HepG2 (cell line): Measurements from ENCODE around the gene PSME3IP1. TPM values are rescaled to one million over a fixed set of nuclear protein-coding genes. Genes with fewer than 3 reads are reported as not detected.

Experiments
- ATAD3A ChIP-seq: sonication (generic); formaldehyde crosslinking; IDR thresholded peaks from 2 replicates; pipeline ENCODE4 v1.4.0; 2020; ENCODE audit warnings: missing genetic modification reagents
- CBX1 ChIP-seq: IDR thresholded peaks from one replicate; pipeline ENCODE4 v1.6.1; 2016; ENCODE audit warnings: antibody characterized with exemption, low read depth
- DNMT1 ChIP-seq: sonication (generic); formaldehyde crosslinking; IDR thresholded peaks from 2 replicates; pipeline ENCODE4 v1.5.1; 2020; ENCODE audit warnings: mild to moderate bottlenecking, missing genetic modification reagents
- ELF1 ChIP-seq: sonication (generic); formaldehyde crosslinking; IDR thresholded peaks from 2 replicates; pipeline ENCODE4 v1.4.0; 2020; ENCODE audit warnings: missing genetic modification reagents
- FOXP1 ChIP-seq, 2 experiments: fragments of 450-650 bp in 1 of 2; IDR thresholded peaks; 2 replicates each; pipeline ENCODE4 v1.6.1; 2017 to 2018; ENCODE audit warnings: antibody characterized with exemption in 1 of 2
- HNF4G ChIP-seq, 2 experiments: sonication (generic) in 1 of 2; formaldehyde crosslinking in 1 of 2; IDR thresholded peaks; 2 replicates each; pipeline versions ENCODE4 v1.4.0 to v1.6.1; 2011 to 2020; ENCODE audit warnings: borderline replicate concordance in 2 of 2, low read depth in 2 of 2, mild to moderate bottlenecking in 2 of 2, low read length in 1 of 2, missing genetic modification reagents in 1 of 2, moderate library complexity in 1 of 2
- IKZF5 ChIP-seq: IDR thresholded peaks from 2 replicates; pipeline ENCODE4 v1.6.1; 2018; ENCODE audit warnings: missing genetic modification reagents, mild to moderate bottlenecking, missing compliant biosample characterization
- JARID2 ChIP-seq: sonication (generic); formaldehyde crosslinking; IDR thresholded peaks from 2 replicates; pipeline ENCODE4 v1.8.1; 2023; ENCODE audit warnings: missing genetic modification reagents, inconsistent platforms; ENCODE audit not compliant: insufficient replicate concordance
- KDM5B ChIP-seq: sonication (generic); formaldehyde crosslinking; IDR thresholded peaks from 2 replicates; pipeline ENCODE4 v1.4.0; 2020; ENCODE audit warnings: missing genetic modification reagents, mild to moderate bottlenecking, borderline replicate concordance
- PCBP2 ChIP-seq: fragments of 200-400 bp; formaldehyde crosslinking; optimal IDR thresholded peaks from 2 replicates; pipeline ENCODE3; 2018; ENCODE audit warnings: low read length, low read depth; ENCODE audit not compliant: poor library complexity, severe bottlenecking
- SNAI1 ChIP-seq: sonication (generic); formaldehyde crosslinking; IDR thresholded peaks from 2 replicates; pipeline ENCODE4 v1.5.0; 2020; ENCODE audit warnings: mild to moderate bottlenecking, missing genetic modification reagents, borderline replicate concordance
- WIZ ChIP-seq: sonication (generic); formaldehyde crosslinking; IDR thresholded peaks from 2 replicates; pipeline ENCODE4 v1.5.1; 2020; ENCODE audit warnings: mild to moderate bottlenecking, missing genetic modification reagents
- ZBTB39 ChIP-seq: sonication (generic); formaldehyde crosslinking; IDR thresholded peaks from 2 replicates; pipeline ENCODE4 v1.5.0; 2020; ENCODE audit warnings: missing genetic modification reagents
- ZBTB49 ChIP-seq: sonication (generic); formaldehyde crosslinking; IDR thresholded peaks from 2 replicates; pipeline ENCODE4 v1.4.0; 2020; ENCODE audit warnings: missing genetic modification reagents, borderline replicate concordance
- ZNF264 ChIP-seq: sonication (generic); formaldehyde crosslinking; IDR thresholded peaks from 2 replicates; pipeline ENCODE4 v1.4.0; 2020; ENCODE audit warnings: missing genetic modification reagents
- ZNF501 ChIP-seq: sonication (generic); formaldehyde crosslinking; IDR thresholded peaks from 2 replicates; pipeline ENCODE4 v1.5.1; 2020; ENCODE audit warnings: mild to moderate bottlenecking, moderate library complexity, missing genetic modification reagents
- ZNF550 ChIP-seq: sonication (generic); formaldehyde crosslinking; IDR thresholded peaks from 2 replicates; pipeline ENCODE4 v1.4.0; 2020; ENCODE audit warnings: mild to moderate bottlenecking, missing genetic modification reagents, borderline replicate concordance
- ZNF598 ChIP-seq: sonication (generic); formaldehyde crosslinking; IDR thresholded peaks from 2 replicates; pipeline ENCODE4 v1.5.1; 2020; ENCODE audit warnings: mild to moderate bottlenecking, missing genetic modification reagents, borderline replicate concordance
- ZSCAN21 ChIP-seq: sonication (generic); formaldehyde crosslinking; IDR thresholded peaks from 2 replicates; pipeline ENCODE4 v1.8.0; 2022; ENCODE audit warnings: mild to moderate bottlenecking, missing genetic modification reagents, moderate library complexity, borderline replicate concordance
- polyA plus RNA-seq, 8 experiments: library from polyadenylated mRNA; depleted of rRNA in 3 of 8; stranded (reverse) in 7 of 8; unstranded in 1 of 8; fragments of >200 nt; fragmentation: Illumina TruSeq in 4 of 8; extraction: Trizol in 4 of 8; gene quantifications; 2 replicates each; pipeline versions ENCODE4 v1.2.1 to v1.2.3, GENCODE V29; 2011 to 2016; ENCODE audit warnings: low read depth in 4 of 8, missing spikeins in 1 of 8, mixed read lengths in 1 of 8; ENCODE audit not compliant: insufficient read depth in 1 of 8
- total RNA-seq, 5 experiments: library from RNA; depleted of rRNA; stranded (reverse); fragments of >200 nt; fragmentation: Illumina TruSeq; extraction: Trizol; gene quantifications; 2 replicates each; pipeline ENCODE4 v1.2.3, GENCODE V29; 2016; ENCODE audit warnings: low read depth in 1 of 5
- TF ChIP-seq, protein P1 (sequence below): IDR thresholded peaks from 2 replicates; pipeline ENCODE4 v1.6.1; 2016; ENCODE audit warnings: missing compliant biosample characterization, missing genetic modification reagents, borderline replicate concordance

The PSME3IP1 gene
- total and polyA plus RNA-seq, 2 of the 13 experiments (the other 11 are each of a cell fraction or from before 2014, with no cell fraction given) = 90.8 to 99.8 TPM

GRCh38 chr16:57194512-57194911 lies 8.7 kb upstream of the PSME3IP1 start (continued):
- TF ChIP-seq ZNF598 (CRISPR knock-in tag) (no peak), ATAD3A (no peak), ZBTB49 (no peak), HNF4G (IDR thresholded peaks at IDR 0.05; ENCODE audit: borderline replicate concordance, low read depth, low read length) (peak; percentile 35; the same call in 1 of the 2 replicates), HNF4G (CRISPR knock-in tag; IDR thresholded peaks at IDR 0.05; ENCODE audit: borderline replicate concordance, low read depth) (no peak), PCBP2 (no peak), IKZF5 (peak; percentile 47; the same call in 1 of the 2 replicates), WIZ (CRISPR knock-in tag) (no peak), KDM5B (no peak), JARID2 (CRISPR knock-in tag) (no peak), SNAI1 (CRISPR knock-in tag) (no peak), DNMT1 (no peak), ZNF550 (CRISPR knock-in tag) (no peak), ZNF264 (no peak), CBX1 (no peak), FOXP1 (IDR thresholded peaks at IDR 0.05) (no peak), FOXP1 (CRISPR knock-in tag; IDR thresholded peaks at IDR 0.05) (no peak), ELF1 (no peak), ZSCAN21 (no peak), ZNF501 (CRISPR knock-in tag) (no peak), ZBTB39 (CRISPR knock-in tag) (no peak)
- TF ChIP-seq, protein P1, sequence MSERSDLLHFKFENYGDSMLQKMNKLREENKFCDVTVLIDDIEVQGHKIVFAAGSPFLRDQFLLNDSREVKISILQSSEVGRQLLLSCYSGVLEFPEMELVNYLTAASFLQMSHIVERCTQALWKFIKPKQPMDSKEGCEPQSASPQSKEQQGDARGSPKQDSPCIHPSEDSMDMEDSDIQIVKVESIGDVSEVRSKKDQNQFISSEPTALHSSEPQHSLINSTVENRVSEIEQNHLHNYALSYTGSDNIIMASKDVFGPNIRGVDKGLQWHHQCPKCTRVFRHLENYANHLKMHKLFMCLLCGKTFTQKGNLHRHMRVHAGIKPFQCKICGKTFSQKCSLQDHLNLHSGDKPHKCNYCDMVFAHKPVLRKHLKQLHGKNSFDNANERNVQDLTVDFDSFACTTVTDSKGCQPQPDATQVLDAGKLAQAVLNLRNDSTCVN (CRISPR knock-in tag) = no peak
